Body of pancreas (tissue), 4 donors: ENCODE data around the gene PHLDA2. TPM values are rescaled to one million over a fixed set of nuclear protein-coding genes. Genes with fewer than 3 reads are reported as not detected.

Experiments
- ATAC-seq: fragments of 150-250 bp; one replicate; pipeline ENCODE4 v1.9.1; 2016
- DNase-seq, 4 donors: peaks; one replicate each; pipeline ENCODE4 v3.0.0-alpha.2; 2019
- H3K27ac ChIP-seq, 4 donors: fragments of 200-600 bp; sonication (generic); 1 replicate in 3 of 4; 2 replicates in 1 of 4; pipeline versions ENCODE4 v1.5.1 to v1.6.1; 2016 to 2019; ENCODE audit warnings: mild to moderate bottlenecking in 1 of 4, mixed read lengths in 1 of 4, moderate library complexity in 1 of 4
- H3K27me3 ChIP-seq, 2 donors: fragments of 200-600 bp; sonication (generic); one replicate each; pipeline ENCODE4 v1.6.0; 2016; ENCODE audit warnings: mild to moderate bottlenecking in 1 of 2
- H3K36me3 ChIP-seq, 2 donors: fragments of 200-600 bp; sonication (generic); replicated peaks in 1 of 2; 2 replicates each; pipeline ENCODE4 v1.5.1; 2016; ENCODE audit warnings: low read depth in 2 of 2; ENCODE audit not compliant: insufficient read depth in 1 of 2
- H3K4me1 ChIP-seq: fragments of 200-600 bp; sonication (generic); one replicate; pipeline ENCODE4 v1.6.0; 2016
- H3K4me3 ChIP-seq, 2 donors: fragments of 200-600 bp; sonication (generic); 1 replicate in 1 of 2; 2 replicates in 1 of 2; pipeline ENCODE4 v1.5.1; 2016 to 2019
- H3K9me3 ChIP-seq, 3 donors: fragments of 200-600 bp; sonication (generic); 1 replicate in 2 of 3; 2 replicates in 1 of 3; pipeline ENCODE4 v1.5.1; 2016
- CTCF ChIP-seq, 7 experiments: fragments of 450-650 bp in 4 of 7; fragments of 200-600 bp in 3 of 7; sonication (generic) in 3 of 7; IDR thresholded peaks; one replicate each; pipeline ENCODE4 v1.5.1; 2016 to 2019; ENCODE audit warnings: antibody characterized with exemption in 7 of 7
- POLR2A ChIP-seq, 3 donors: fragments of 450-650 bp; IDR thresholded peaks; one replicate each; pipeline ENCODE4 v1.6.1; 2016; ENCODE audit warnings: antibody characterized with exemption in 3 of 3, mild to moderate bottlenecking in 2 of 3
- WGBS, 2 donors: methylation state at CpG; one replicate each; pipeline ENCODE4 v1.1.5; 2017; 5-methylcytosine and 5-hydroxymethylcytosine counted together
- intact Hi-C: fragments of 100-400 bp; cut with DNase I; formaldehyde crosslinking; loops from one replicate; pipeline ENCODE4 v1.15.1; 2023
- total RNA-seq, 2 donors: library from RNA; depleted of rRNA; stranded (reverse); fragments of >200 nt; gene quantifications; one replicate each; pipeline ENCODE4 v1.1.0, GENCODE V29; 2016

The PHLDA2 gene
- total RNA-seq, 2 donors from 2014 or later = 4.2 TPM; not detected in 1

- H3K4me3 ChIP-seq = no peak overlapping the region
- WGBS, 2 donors = 74 to 93% methylated on average over 6 of the region's 6 CpGs
- TF ChIP-seq POLR2A (IDR thresholded peaks at IDR 0.05) = no peak
- no peak for TF ChIP-seq CTCF (IDR thresholded peaks at IDR 0.05)
- H3K27me3 ChIP-seq = no peaks in the 10 kb centered on the region
- H3K36me3 ChIP-seq = peaks cover 12 to 35% of the 10 kb centered on the region in 2 donors
- H3K27ac ChIP-seq = no peak overlapping the region
- intact Hi-C loops = no loop called here
- H3K4me1 ChIP-seq = no peaks in the 10 kb centered on the region
- H3K9me3 ChIP-seq = no peaks in the 10 kb centered on the region
- no peak for DNase-seq
- ATAC-seq = no peak
These were observed 23.1 kb upstream of the PHLDA2 start for GRCh38 chr11:2952290-2952689.

- H3K4me3 ChIP-seq = no peak overlapping the region
- H3K4me1 ChIP-seq = no peaks in the 10 kb centered on the region
- TF ChIP-seq POLR2A (IDR thresholded peaks at IDR 0.05) (no peak), CTCF (IDR thresholded peaks at IDR 0.05) (no peak)
- intact Hi-C loops = no loop called here
- WGBS, 2 donors = 72 to 83% methylated on average over 9 of the region's 9 CpGs
- no peak overlapping the region for H3K27ac ChIP-seq
- no peaks in the 10 kb centered on the region for H3K9me3 ChIP-seq
- DNase-seq (no peak), ATAC-seq (no peak)
- H3K36me3 ChIP-seq = peaks cover 7 to 30% of the 10 kb centered on the region in 2 donors
- H3K27me3 ChIP-seq = no peaks in the 10 kb centered on the region
These were observed 22.3 kb upstream of the PHLDA2 start for GRCh38 chr11:2951231-2952110.

- no peak for TF ChIP-seq POLR2A (IDR thresholded peaks at IDR 0.05)
- TF ChIP-seq CTCF (IDR thresholded peaks at IDR 0.05) = no peak
- intact Hi-C loops = no loop called here
- no peak for DNase-seq
- no peak for ATAC-seq
- H3K4me1 ChIP-seq = peaks cover 4% of the 10 kb centered on the region
- no peaks in the 10 kb centered on the region for H3K9me3 ChIP-seq
- no peaks in the 10 kb centered on the region for H3K27me3 ChIP-seq
- H3K4me3 ChIP-seq = no peak overlapping the region
- WGBS, 2 donors = 86 to 90% methylated on average over 1 of the region's 1 CpG
- peaks cover 6 to 26% of the 10 kb centered on the region in 2 donors for H3K36me3 ChIP-seq
- no peak overlapping the region for H3K27ac ChIP-seq
These were observed 21.6 kb upstream of the PHLDA2 start for GRCh38 chr11:2950825-2951224.

- Histone ChIP-seq H3K27me3 (no peaks in the 10 kb centered on the region), H3K4me1 (peaks cover 12% of the 10 kb centered on the region), H3K27ac (no peak overlapping the region), H3K9me3 (no peaks in the 10 kb centered on the region), H3K36me3 (peaks cover 6 to 23% of the 10 kb centered on the region in 2 donors), H3K4me3 (no peak overlapping the region)
- intact Hi-C loops = no loop called here
- no peak for TF ChIP-seq POLR2A (IDR thresholded peaks at IDR 0.05)
- no peak for TF ChIP-seq CTCF (IDR thresholded peaks at IDR 0.05)
- ATAC-seq (no peak), DNase-seq (no peak)
- 87 to 89% methylated on average over 11 of the region's 11 CpGs for WGBS, 2 donors
These were observed 20.7 kb upstream of the PHLDA2 start for GRCh38 chr11:2949920-2950319.

GRCh38 chr11:2947744-2948143, 18.5 kb upstream of the PHLDA2 start:
- TF ChIP-seq POLR2A (IDR thresholded peaks at IDR 0.05) (no peak), CTCF (IDR thresholded peaks at IDR 0.05) (no peak)
- H3K27me3 ChIP-seq = no peaks in the 10 kb centered on the region
- WGBS, 2 donors = 89 to 90% methylated on average over 11 of the region's 11 CpGs
- no peak overlapping the region for H3K4me3 ChIP-seq
- peaks cover 0 to 14% of the 10 kb centered on the region in 2 donors for H3K36me3 ChIP-seq
- DNase-seq (no peak), ATAC-seq (no peak)
- no peaks in the 10 kb centered on the region for H3K9me3 ChIP-seq
- H3K27ac ChIP-seq = no peak overlapping the region
- H3K4me1 ChIP-seq = peaks cover 27% of the 10 kb centered on the region
- intact Hi-C loops = no loop called here
